Mammary epithelial cell (primary cell): ENCODE measurements around the gene GLT8D2.
"Not testable (repeated sequence)": the region's sequence is repeated elsewhere in the genome, so short reads cannot be mapped to it uniquely, and the experiment has no call there.

Experiments used
- CTCF ChIP-seq, 2 donors: IDR thresholded peaks in 1 of 2; conservative IDR thresholded peaks in 1 of 2; 2 replicates each; pipeline ENCODE4 v1.5.1; 2011 to 2012; ENCODE audit warnings: inconsistent platforms in 2 of 2, low read length in 2 of 2, mild to moderate bottlenecking in 2 of 2, control low read depth in 1 of 2, low read depth in 1 of 2; ENCODE audit not compliant: insufficient read depth in 1 of 2; ENCODE audit errors: extremely low read depth in 1 of 2
- EZH2 ChIP-seq: IDR thresholded peaks from 2 replicates; pipeline ENCODE4 v1.6.1; 2012; ENCODE audit warnings: low read length, inconsistent platforms, borderline replicate concordance

GRCh38 chr12:104021862-104022261 is 28.1 kb downstream of the GLT8D2 start:
- not testable (repeated sequence) for TF ChIP-seq CTCF (conservative IDR thresholded peaks at IDR 0.05 in 1 of 2, IDR thresholded peaks at IDR 0.05 in 1 of 2; ENCODE audit: extremely low read depth in 1 of 2, insufficient read depth in 1 of 2, low read depth in 1 of 2, low read length in 2 of 2); EZH2
